ENCODE measurements around the gene SPECC1L. TPM values are rescaled to one million over a fixed set of nuclear protein-coding genes. Genes with fewer than 3 reads are reported as not detected.

SPECC1L gene
- total RNA-seq, 4 donors from 2014 or later = 63.6 to 116 (median 90.1) TPM

- no peaks in the 10 kb centered on the region for H3K27me3 ChIP-seq
- no peaks in the 10 kb centered on the region for H3K9me3 ChIP-seq
- TF ChIP-seq POLR2A (IDR thresholded peaks at IDR 0.05; ENCODE audit: low read depth) (no peak), POLR2AphosphoS5 (IDR thresholded peaks at IDR 0.05) (no peak), EP300 (IDR thresholded peaks at IDR 0.05) (no peak), CTCF (IDR thresholded peaks at IDR 0.05) (no peak)
- no peak overlapping the region for H3K4me3 ChIP-seq
- H3K4me1 ChIP-seq = peaks cover 55 to 70% (median 65%) of the 10 kb centered on the region in 4 donors
- intact Hi-C loops (cut with DNase I) = no loop called here
- H3K36me3 ChIP-seq = peaks cover 0 to 42% (median 19%) of the 10 kb centered on the region in 4 donors
- DNase-seq (ENCODE audit: extremely low spot score) = no peak
- H3K27ac ChIP-seq (replicated peaks in 1 of 4) = no peak overlapping the region
- 88% methylated on average over 9 of the region's 9 CpGs for WGBS
These were observed 134.1 kb downstream of the SPECC1L start for GRCh38 chr22:24404561-24405275.

- TF ChIP-seq CTCF (IDR thresholded peaks at IDR 0.05) (no peak), POLR2A (IDR thresholded peaks at IDR 0.05; ENCODE audit: low read depth) (no peak)
- H3K36me3 ChIP-seq = peaks cover 0 to 42% (median 19%) of the 10 kb centered on the region in 4 donors
- H3K4me3 ChIP-seq = no peak overlapping the region
- H3K9me3 ChIP-seq = no peaks in the 10 kb centered on the region
- DNase-seq (ENCODE audit: extremely low spot score) = no peak
- H3K4me1 ChIP-seq = peaks cover 48 to 64% (median 59%) of the 10 kb centered on the region in 4 donors
- H3K27ac ChIP-seq (replicated peaks in 1 of 4) = no peak overlapping the region
- no peaks in the 10 kb centered on the region for H3K27me3 ChIP-seq
- 95% methylated on average over 12 of the region's 12 CpGs for WGBS
- intact Hi-C loops (cut with DNase I) = no loop called here
These were observed 135.1 kb downstream of the SPECC1L start for GRCh38 chr22:24405631-24406321.

GRCh38 chr22:24406322-24407277, 136.0 kb downstream of the SPECC1L start:
- Histone ChIP-seq H3K4me1 (peaks cover 40 to 57% (median 50%) of the 10 kb centered on the region in 4 donors), H3K27me3 (no peaks in the 10 kb centered on the region), H3K4me3 (no peak overlapping the region), H3K36me3 (peaks cover 3 to 46% (median 24%) of the 10 kb centered on the region in 4 donors), H3K27ac (replicated peaks in 1 of 4) (no peak overlapping the region), H3K9me3 (no peaks in the 10 kb centered on the region)
- no peak for DNase-seq (ENCODE audit: extremely low spot score)
- intact Hi-C loops (cut with DNase I) = no loop called here
- 78% methylated on average over 19 of the region's 19 CpGs for WGBS
- no peak for TF ChIP-seq POLR2AphosphoS5 (IDR thresholded peaks at IDR 0.05)
- no peak for TF ChIP-seq EP300 (IDR thresholded peaks at IDR 0.05)
- TF ChIP-seq POLR2A (IDR thresholded peaks at IDR 0.05; ENCODE audit: low read depth) = no peak
- TF ChIP-seq CTCF (IDR thresholded peaks at IDR 0.05) = no peak

- no peak overlapping the region for H3K27ac ChIP-seq (replicated peaks in 1 of 4)
- TF ChIP-seq POLR2A (IDR thresholded peaks at IDR 0.05; ENCODE audit: low read depth) (no peak), EP300 (IDR thresholded peaks at IDR 0.05) (no peak), CTCF (IDR thresholded peaks at IDR 0.05) (no peak), POLR2AphosphoS5 (IDR thresholded peaks at IDR 0.05) (no peak)
- no peak overlapping the region for H3K4me3 ChIP-seq
- intact Hi-C loops (cut with DNase I) = no loop called here
- H3K9me3 ChIP-seq = no peaks in the 10 kb centered on the region
- no peaks in the 10 kb centered on the region for H3K27me3 ChIP-seq
- H3K36me3 ChIP-seq = peaks cover 9 to 49% (median 30%) of the 10 kb centered on the region in 4 donors
- H3K4me1 ChIP-seq = peaks cover 33 to 50% (median 44%) of the 10 kb centered on the region in 4 donors
- WGBS = 43% methylated on average over 15 of the region's 15 CpGs
- DNase-seq (ENCODE audit: extremely low spot score) = no peak
These were observed 136.6 kb downstream of the SPECC1L start for GRCh38 chr22:24407278-24407665.
